Mesenchymal stem cell (in vitro differentiated cells and primary cell): Measurements from ENCODE around the gene PCNX3.

Source experiments
- DNase-seq: peaks from one replicate; pipeline ENCODE4 v3.0.0-alpha.2; 2013
- H2AFZ ChIP-seq: one replicate; pipeline ENCODE4 v1.6.1; 2013; ENCODE audit warnings: low read depth, mild to moderate bottlenecking, control low read depth, inconsistent platforms, low read length, moderate library complexity
- H2AK5ac ChIP-seq: 2 replicates; pipeline ENCODE4 v1.6.1; 2013; ENCODE audit warnings: low read length, moderate library complexity, mild to moderate bottlenecking, inconsistent platforms; ENCODE audit not compliant: severe bottlenecking
- H2BK120ac ChIP-seq: one replicate; pipeline ENCODE4 v1.6.1; 2013; ENCODE audit warnings: low read depth, mild to moderate bottlenecking, inconsistent platforms, low read length, moderate library complexity
- H2BK12ac ChIP-seq, 2 experiments: one replicate each; pipeline ENCODE4 v1.6.1; 2013; ENCODE audit warnings: inconsistent platforms in 2 of 2, low read length in 2 of 2, mild to moderate bottlenecking in 2 of 2, moderate library complexity in 2 of 2, control low read depth in 1 of 2
- H2BK15ac ChIP-seq: one replicate; pipeline ENCODE4 v1.6.1; 2013; ENCODE audit warnings: mild to moderate bottlenecking, low read depth, inconsistent platforms; ENCODE audit not compliant: poor library complexity, severe bottlenecking
- H2BK5ac ChIP-seq: 2 replicates; pipeline ENCODE4 v1.6.1; 2013; ENCODE audit warnings: low read depth, mild to moderate bottlenecking, low read length, control low read depth, inconsistent platforms; ENCODE audit not compliant: poor library complexity, severe bottlenecking
- H3K14ac ChIP-seq, 2 experiments: one replicate each; pipeline ENCODE4 v1.6.1; 2013; ENCODE audit warnings: inconsistent platforms in 2 of 2, low read length in 2 of 2, control low read depth in 1 of 2, mild to moderate bottlenecking in 1 of 2, moderate library complexity in 1 of 2
- H3K18ac ChIP-seq, 2 experiments: one replicate each; pipeline ENCODE4 v1.6.1; 2013; ENCODE audit warnings: inconsistent platforms in 2 of 2, low read length in 2 of 2, control low read depth in 1 of 2, low read depth in 1 of 2, mild to moderate bottlenecking in 1 of 2
- H3K23ac ChIP-seq, 2 experiments: one replicate each; pipeline ENCODE4 v1.6.1; 2013; ENCODE audit warnings: inconsistent platforms in 2 of 2, low read length in 2 of 2, mild to moderate bottlenecking in 2 of 2, moderate library complexity in 2 of 2, control low read depth in 1 of 2
- H3K27ac ChIP-seq: 2 replicates; pipeline ENCODE4 v1.5.1; 2013; ENCODE audit warnings: mild to moderate bottlenecking, moderate library complexity, low read length, control low read depth, inconsistent platforms; ENCODE audit not compliant: poor library complexity, severe bottlenecking
- H3K27me3 ChIP-seq, 2 experiments: 2 replicates each; pipeline versions ENCODE4 v1.6.1 to v1.7.0; 2013; ENCODE audit warnings: low read length in 2 of 2, mild to moderate bottlenecking in 2 of 2, moderate library complexity in 2 of 2, control low read depth in 1 of 2, inconsistent platforms in 1 of 2; ENCODE audit not compliant: control insufficient read depth in 1 of 2, insufficient read depth in 1 of 2
- H3K36me3 ChIP-seq, 2 experiments: 2 replicates each; pipeline versions ENCODE4 v1.6.1 to v1.7.0; 2013; ENCODE audit warnings: low read length in 2 of 2, control low read depth in 1 of 2, inconsistent platforms in 1 of 2, low read depth in 1 of 2, mild to moderate bottlenecking in 1 of 2; ENCODE audit not compliant: insufficient read depth in 2 of 2, control insufficient read depth in 1 of 2
- H3K4ac ChIP-seq, 2 experiments: one replicate each; pipeline ENCODE4 v1.6.1; 2013; ENCODE audit warnings: inconsistent platforms in 2 of 2, low read length in 2 of 2, mild to moderate bottlenecking in 2 of 2, moderate library complexity in 2 of 2, control low read depth in 1 of 2, low read depth in 1 of 2
- H3K4me1 ChIP-seq: 2 replicates; pipeline ENCODE4 v1.6.1; 2013; ENCODE audit warnings: low read depth, low read length, control low read depth; ENCODE audit not compliant: control insufficient read depth, insufficient read depth
- H3K4me2 ChIP-seq: 2 replicates; pipeline ENCODE4 v1.6.1; 2013; ENCODE audit warnings: low read length, mild to moderate bottlenecking, inconsistent platforms; ENCODE audit not compliant: poor library complexity, severe bottlenecking
- H3K4me3 ChIP-seq, 2 experiments: 2 replicates each; pipeline versions ENCODE4 v1.5.1 to v1.7.0; 2013; ENCODE audit warnings: low read length in 2 of 2, mild to moderate bottlenecking in 2 of 2, control low read depth in 1 of 2, low read depth in 1 of 2; ENCODE audit not compliant: insufficient read depth in 1 of 2
- H3K79me1 ChIP-seq: replicated peaks from 2 replicates; pipeline ENCODE4 v1.6.1; 2013; ENCODE audit warnings: mild to moderate bottlenecking, control low read depth, low read length, inconsistent platforms; ENCODE audit not compliant: poor library complexity, severe bottlenecking
- H3K9ac ChIP-seq: 2 replicates; pipeline ENCODE4 v1.7.0; 2013; ENCODE audit warnings: mild to moderate bottlenecking, low read length, moderate library complexity
- H3K9me3 ChIP-seq: 2 replicates; pipeline ENCODE4 v1.7.0; 2013; ENCODE audit warnings: mild to moderate bottlenecking, low read length; ENCODE audit not compliant: control insufficient read depth
- H4K8ac ChIP-seq: one replicate; pipeline ENCODE4 v1.6.1; 2013; ENCODE audit warnings: inconsistent platforms, mild to moderate bottlenecking, low read length, moderate library complexity
- H4K91ac ChIP-seq: one replicate; pipeline ENCODE4 v1.6.1; 2013; ENCODE audit warnings: mild to moderate bottlenecking, low read length, inconsistent platforms
- WGBS: methylation state at CpG from one replicate; pipeline ENCODE4 v1.1.7; 2013; ENCODE audit warnings: mixed read lengths; 5-methylcytosine and 5-hydroxymethylcytosine counted together

The PCNX3 gene

GRCh38 chr11:65578667-65579066 lies 36.9 kb upstream of the PCNX3 start:
- no peak overlapping the region for H3K9ac ChIP-seq
- peaks cover 34% of the 10 kb centered on the region for H3K4me1 ChIP-seq
- H4K91ac ChIP-seq: no peak overlapping the region
- H3K79me1 ChIP-seq: peaks cover 22% of the 10 kb centered on the region
- no peak overlapping the region for H2BK120ac ChIP-seq
- no peak overlapping the region for H2BK15ac ChIP-seq
- H3K27me3 ChIP-seq: no peaks in the 10 kb centered on the region
- H3K36me3 ChIP-seq: peaks cover 41 to 46% of the 10 kb centered on the region in 2 experiments
- H4K8ac ChIP-seq: no peak overlapping the region
- no peak overlapping the region for H3K4me2 ChIP-seq
- no peak overlapping the region for H2BK12ac ChIP-seq
- H3K9me3 ChIP-seq: no peaks in the 10 kb centered on the region
- 90% methylated on average over 3 of the region's 3 CpGs for WGBS
- H2AFZ ChIP-seq: no peak overlapping the region
- no peak overlapping the region for H2AK5ac ChIP-seq
- H3K23ac ChIP-seq: no peak overlapping the region
- H2BK5ac ChIP-seq: no peak overlapping the region
- H3K4ac ChIP-seq: no peak overlapping the region
- H3K27ac ChIP-seq: no peak overlapping the region
- H3K14ac ChIP-seq: no peak overlapping the region
- no peak for DNase-seq
- H3K4me3 ChIP-seq: no peak overlapping the region
- H3K18ac ChIP-seq: no peak overlapping the region

- no peak overlapping the region for H2BK5ac ChIP-seq
- no peak overlapping the region for H3K4me3 ChIP-seq
- H3K79me1 ChIP-seq: peaks cover 23% of the 10 kb centered on the region
- H2AFZ ChIP-seq: no peak overlapping the region
- H4K91ac ChIP-seq: no peak overlapping the region
- H2BK120ac ChIP-seq: no peak overlapping the region
- no peak overlapping the region for H3K14ac ChIP-seq
- H2AK5ac ChIP-seq: no peak overlapping the region
- H3K9me3 ChIP-seq: no peaks in the 10 kb centered on the region
- no peak overlapping the region for H2BK15ac ChIP-seq
- no peak overlapping the region for H4K8ac ChIP-seq
- no peak overlapping the region for H3K27ac ChIP-seq
- H3K18ac ChIP-seq: no peak overlapping the region
- no peak overlapping the region for H3K9ac ChIP-seq
- no peak for DNase-seq
- H3K4me1 ChIP-seq: peaks cover 33% of the 10 kb centered on the region
- no peaks in the 10 kb centered on the region for H3K27me3 ChIP-seq
- no peak overlapping the region for H2BK12ac ChIP-seq
- H3K36me3 ChIP-seq: peaks cover 45 to 51% of the 10 kb centered on the region in 2 experiments
- H3K23ac ChIP-seq: no peak overlapping the region
- H3K4me2 ChIP-seq: no peak overlapping the region
- H3K4ac ChIP-seq: no peak overlapping the region
- WGBS: 96% methylated on average over 4 of the region's 4 CpGs
Measured at GRCh38 chr11:65579291-65579690, 36.3 kb upstream of the PCNX3 start.

GRCh38 chr11:65580031-65580692 lies 35.4 kb upstream of the PCNX3 start:
- Histone ChIP-seq H3K79me1 (peaks cover 23% of the 10 kb centered on the region), H3K4me2 (no peak overlapping the region), H2BK120ac (no peak overlapping the region), H2BK15ac (no peak overlapping the region), H2AK5ac (no peak overlapping the region), H2BK12ac (no peak overlapping the region), H3K27ac (no peak overlapping the region), H2AFZ (no peak overlapping the region), H3K9me3 (no peaks in the 10 kb centered on the region), H3K14ac (no peak overlapping the region), H2BK5ac (no peak overlapping the region), H3K27me3 (no peaks in the 10 kb centered on the region), H3K4ac (no peak overlapping the region), H3K36me3 (peaks cover 53 to 54% of the 10 kb centered on the region in 2 experiments), H3K9ac (no peak overlapping the region), H3K18ac (no peak overlapping the region), H3K4me3 (no peak overlapping the region), H3K4me1 (peaks cover 27% of the 10 kb centered on the region), H3K23ac (no peak overlapping the region), H4K91ac (no peak overlapping the region), H4K8ac (no peak overlapping the region)
- 95% methylated on average over 18 of the region's 19 CpGs for WGBS
- DNase-seq: no peak

- Histone ChIP-seq H2BK12ac (no peak overlapping the region), H2BK5ac (no peak overlapping the region)
- WGBS: 97% methylated on average over 3 of the region's 8 CpGs
Measured at GRCh38 chr11:65580756-65581155, 34.8 kb upstream of the PCNX3 start.

More at GRCh38 chr11:65580756-65581155, 34.8 kb upstream of the PCNX3 start:
- DNase-seq: no peak
- Histone ChIP-seq H4K8ac (no peak overlapping the region), H3K4ac (no peak overlapping the region), H3K4me1 (peaks cover 25% of the 10 kb centered on the region), H3K9ac (no peak overlapping the region), H2BK15ac (no peak overlapping the region), H2AFZ (no peak overlapping the region), H3K4me3 (no peak overlapping the region), H2AK5ac (no peak overlapping the region), H3K79me1 (peaks cover 23% of the 10 kb centered on the region), H2BK120ac (no peak overlapping the region), H3K36me3 (peaks cover 58 to 59% of the 10 kb centered on the region in 2 experiments), H3K18ac (no peak overlapping the region), H3K4me2 (no peak overlapping the region), H3K14ac (no peak overlapping the region), H3K27me3 (no peaks in the 10 kb centered on the region), H3K27ac (no peak overlapping the region), H3K23ac (no peak overlapping the region), H4K91ac (no peak overlapping the region), H3K9me3 (no peaks in the 10 kb centered on the region)
